Activated CD8-positive, alpha-beta memory T cell treated with anti-CD3 and anti-CD28 coated beads for 4 hours (primary cell): ENCODE measurements around the gene MCF2L2.

Source experiments
- DNase-seq, 2 donors: peaks; one replicate each; pipeline ENCODE4 v3.0.0-alpha.2; 2020; ENCODE audit warnings: low read depth in 2 of 2

The MCF2L2 gene

GRCh38 chr3:183370391-183370790, 58.0 kb downstream of the MCF2L2 start:
- DNase-seq = no peak

- DNase-seq = no peak
Measured at GRCh38 chr3:183369627-183370026, 58.8 kb downstream of the MCF2L2 start.

GRCh38 chr3:183369117-183369516, 59.3 kb downstream of the MCF2L2 start:
- no peak for DNase-seq

- no peak for DNase-seq
Measured at GRCh38 chr3:183360971-183361624, 67.3 kb downstream of the MCF2L2 start.

- no peak for DNase-seq
Measured at GRCh38 chr3:183359036-183359435, 69.4 kb downstream of the MCF2L2 start.

GRCh38 chr3:183357564-183358079, 70.8 kb downstream of the MCF2L2 start:
- DNase-seq = no peak

GRCh38 chr3:183356920-183357319, 71.5 kb downstream of the MCF2L2 start:
- no peak for DNase-seq

- no peak for DNase-seq
Measured at GRCh38 chr3:183354874-183355273, 73.5 kb downstream of the MCF2L2 start.

GRCh38 chr3:183354325-183354831, 74.0 kb downstream of the MCF2L2 start:
- no peak for DNase-seq

GRCh38 chr3:183353421-183353820, 75.0 kb downstream of the MCF2L2 start:
- no peak for DNase-seq

GRCh38 chr3:183350164-183350563, 78.3 kb downstream of the MCF2L2 start:
- no peak for DNase-seq

- no peak for DNase-seq
Measured at GRCh38 chr3:183349421-183350157, 78.8 kb downstream of the MCF2L2 start.

- no peak for DNase-seq
Measured at GRCh38 chr3:183342824-183343223, 85.6 kb downstream of the MCF2L2 start.

- DNase-seq = no peak
Measured at GRCh38 chr3:183341545-183342288, 86.7 kb downstream of the MCF2L2 start.

- DNase-seq = no peak
Measured at GRCh38 chr3:183340222-183340621, 88.2 kb downstream of the MCF2L2 start.

- no peak for DNase-seq
Measured at GRCh38 chr3:183339461-183340086, 88.8 kb downstream of the MCF2L2 start.

GRCh38 chr3:183338520-183338919, 89.9 kb downstream of the MCF2L2 start:
- no peak for DNase-seq

GRCh38 chr3:183332487-183332886, 95.9 kb downstream of the MCF2L2 start:
- no peak for DNase-seq

- DNase-seq = no peak
Measured at GRCh38 chr3:183331498-183331897, 96.9 kb downstream of the MCF2L2 start.

GRCh38 chr3:183330881-183331280, 97.5 kb downstream of the MCF2L2 start:
- DNase-seq = no peak

GRCh38 chr3:183329543-183329942, 98.9 kb downstream of the MCF2L2 start:
- DNase-seq = no peak

GRCh38 chr3:183328823-183329222, 99.6 kb downstream of the MCF2L2 start:
- no peak for DNase-seq
